Lower lobe of right lung (tissue), 2 donors: ENCODE data around the gene TSPAN4. TPM values are rescaled to one million over a fixed set of nuclear protein-coding genes. Genes with fewer than 3 reads are reported as not detected.

Experiments
- ATAC-seq, 2 donors: fragments of 200-7000 bp; cut with Tn5 transposase; one replicate each; pipeline ENCODE4 v1.9.1; 2020 to 2022; ENCODE audit warnings: mild to moderate bottlenecking in 2 of 2, moderate library complexity in 2 of 2
- DNase-seq: peaks from one replicate; pipeline ENCODE4 v3.0.0-alpha.2; 2020
- H3K27ac ChIP-seq: fragments of 200-600 bp; one replicate; pipeline ENCODE4 v1.8.0; 2022
- H3K27me3 ChIP-seq: fragments of 200-600 bp; one replicate; pipeline ENCODE4 v1.8.0; 2022; ENCODE audit warnings: low read depth
- H3K36me3 ChIP-seq: fragments of 200-600 bp; one replicate; pipeline ENCODE4 v1.8.0; 2022; ENCODE audit warnings: mild to moderate bottlenecking
- H3K4me1 ChIP-seq: fragments of 200-600 bp; one replicate; pipeline ENCODE4 v1.8.0; 2022
- H3K4me3 ChIP-seq: fragments of 200-600 bp; one replicate; pipeline ENCODE4 v1.8.0; 2022; ENCODE audit warnings: mild to moderate bottlenecking
- H3K9me3 ChIP-seq: fragments of 200-600 bp; one replicate; pipeline ENCODE4 v1.8.0; 2022
- CTCF ChIP-seq: fragments of 200-600 bp; IDR thresholded peaks from one replicate; pipeline ENCODE4 v1.8.0; 2022; ENCODE audit warnings: antibody characterized with exemption, mild to moderate bottlenecking
- intact Hi-C: fragments of 100-400 bp; cut with DNase I; formaldehyde crosslinking; loops from one replicate; pipeline ENCODE4 v1.11.0; 2022
- total RNA-seq: library from RNA; stranded (reverse); fragmentation: NEBNext Ultra II Directional; extraction: Animal tissue kit (Norgen Biotek cat#: 25700); gene quantifications from one replicate; pipeline ENCODE4 v1.2.1, GENCODE V29; 2021
- donor health status: DM: no; HTN: yes; CAD: no; lungs with severe emphysema.

Gene TSPAN4
- total RNA-seq, 1 donor from 2014 or later = 140 TPM

GRCh38 chr11:880447-880846 lies 37.8 kb downstream of the TSPAN4 start:
- no peaks in the 10 kb centered on the region for H3K27me3 ChIP-seq
- no peak overlapping the region for H3K27ac ChIP-seq
- intact Hi-C loops = no loop called here
- no peak overlapping the region for H3K4me3 ChIP-seq
- DNase-seq (no peak), ATAC-seq (no peak)
- no peak for TF ChIP-seq CTCF
- H3K9me3 ChIP-seq = no peaks in the 10 kb centered on the region
- no peaks in the 10 kb centered on the region for H3K4me1 ChIP-seq
- H3K36me3 ChIP-seq = peaks cover 31% of the 10 kb centered on the region

GRCh38 chr11:882596-882995 lies 39.9 kb downstream of the TSPAN4 start:
- no peak for TF ChIP-seq CTCF
- Histone ChIP-seq H3K9me3 (no peaks in the 10 kb centered on the region), H3K4me3 (no peak overlapping the region), H3K27ac (no peak overlapping the region), H3K36me3 (peaks cover 42% of the 10 kb centered on the region), H3K4me1 (no peaks in the 10 kb centered on the region), H3K27me3 (no peaks in the 10 kb centered on the region)
- ATAC-seq (no peak), DNase-seq (no peak)
- intact Hi-C loops = no loop called here

GRCh38 chr11:883527-883926 lies 40.9 kb downstream of the TSPAN4 start:
- Histone ChIP-seq H3K9me3 (no peaks in the 10 kb centered on the region), H3K27me3 (no peaks in the 10 kb centered on the region), H3K36me3 (peaks cover 46% of the 10 kb centered on the region), H3K4me1 (no peaks in the 10 kb centered on the region), H3K27ac (no peak overlapping the region), H3K4me3 (no peak overlapping the region)
- ATAC-seq (no peak), DNase-seq (no peak)
- intact Hi-C loops = no loop called here
- TF ChIP-seq CTCF = no peak

- Histone ChIP-seq H3K27ac (no peak overlapping the region), H3K4me3 (no peak overlapping the region), H3K4me1 (no peaks in the 10 kb centered on the region), H3K36me3 (peaks cover 40% of the 10 kb centered on the region), H3K9me3 (no peaks in the 10 kb centered on the region), H3K27me3 (no peaks in the 10 kb centered on the region)
- no peak for TF ChIP-seq CTCF
- ATAC-seq (no peak), DNase-seq (no peak)
- intact Hi-C loops = no loop called here
These were observed 42.0 kb downstream of the TSPAN4 start for GRCh38 chr11:884578-885070.

GRCh38 chr11:886568-886967 lies 43.9 kb downstream of the TSPAN4 start:
- Histone ChIP-seq H3K36me3 (peaks cover 38% of the 10 kb centered on the region), H3K4me3 (no peak overlapping the region), H3K9me3 (no peaks in the 10 kb centered on the region), H3K4me1 (no peaks in the 10 kb centered on the region), H3K27ac (no peak overlapping the region), H3K27me3 (no peaks in the 10 kb centered on the region)
- intact Hi-C loops = no loop called here
- ATAC-seq = no peak
- TF ChIP-seq CTCF = no peak
- no peak for DNase-seq

- DNase-seq (no peak), ATAC-seq (no peak)
- H3K27me3 ChIP-seq = no peaks in the 10 kb centered on the region
- H3K4me3 ChIP-seq = no peak overlapping the region
- H3K4me1 ChIP-seq = no peaks in the 10 kb centered on the region
- H3K36me3 ChIP-seq = peaks cover 33% of the 10 kb centered on the region
- intact Hi-C loops = no loop called here
- no peak for TF ChIP-seq CTCF
- H3K9me3 ChIP-seq = no peaks in the 10 kb centered on the region
- H3K27ac ChIP-seq = no peak overlapping the region
These were observed 44.9 kb downstream of the TSPAN4 start for GRCh38 chr11:887589-887988.
